GM12874 (cell line): ENCODE results near the gene RFK.

Experiments
- CTCF ChIP-seq: IDR thresholded peaks from 2 replicates; pipeline ENCODE4 v1.5.1; 2011; ENCODE audit warnings: low read depth, mild to moderate bottlenecking, control low read depth, low read length, moderate library complexity; ENCODE audit not compliant: insufficient read depth

The RFK gene

GRCh38 chr9:76354221-76354620 is 40.0 kb downstream of the RFK start:
- TF ChIP-seq CTCF, result no peak

GRCh38 chr9:76353280-76353679 is 40.9 kb downstream of the RFK start:
- TF ChIP-seq CTCF, result no peak

- TF ChIP-seq CTCF, result no peak
Observed at GRCh38 chr9:76352026-76352620, 42.1 kb downstream of the RFK start.

GRCh38 chr9:76351006-76351405 is 43.2 kb downstream of the RFK start:
- no peak for TF ChIP-seq CTCF

- no peak for TF ChIP-seq CTCF
Observed at GRCh38 chr9:76349865-76350264, 44.4 kb downstream of the RFK start.

GRCh38 chr9:76342858-76343257 is 51.4 kb downstream of the RFK start:
- TF ChIP-seq CTCF, result no peak

- TF ChIP-seq CTCF, result no peak
Observed at GRCh38 chr9:76342201-76342600, 52.0 kb downstream of the RFK start.
